HG03108 (cell line): ENCODE results near the gene NPL.
A peak's percentile ranks its signal among the peaks of the same experiment; 100 is the strongest.

ENCODE experiments used
- ATAC-seq: cut with Tn5 transposase; IDR thresholded peaks from one replicate; pipeline ENCODE4 v1.9.1; 2021; ENCODE audit warnings: moderate library complexity; ENCODE audit not compliant: unreplicated experiment

Gene NPL

GRCh38 chr1:182777386-182777785 lies 12.2 kb upstream of the NPL start:
- ATAC-seq = no peak

- ATAC-seq = no peak
Measured at GRCh38 chr1:182778862-182779261, 10.7 kb upstream of the NPL start.

DNA sequence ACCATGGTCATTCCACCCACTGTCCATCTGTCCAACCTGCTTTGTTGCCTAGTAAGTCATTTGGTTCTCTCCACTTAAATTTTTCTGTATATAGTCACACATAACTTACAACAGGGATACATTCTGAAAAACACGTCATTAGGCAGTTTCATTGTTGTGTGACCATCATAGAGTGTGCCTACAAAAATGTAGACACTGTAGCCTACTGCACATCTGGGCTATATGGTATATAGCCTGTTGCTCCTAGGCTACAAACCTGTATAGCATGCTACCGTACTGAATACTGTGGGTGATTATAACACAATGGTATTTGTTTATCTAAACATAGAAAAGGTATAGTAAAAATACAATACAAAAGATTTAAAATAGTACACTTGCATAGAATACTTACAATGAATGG lies 10.0 kb upstream of the NPL start:
- no peak for ATAC-seq

GRCh38 chr1:182781841-182782586 lies 7.6 kb upstream of the NPL start:
- ATAC-seq = peak; percentile 67

DNA sequence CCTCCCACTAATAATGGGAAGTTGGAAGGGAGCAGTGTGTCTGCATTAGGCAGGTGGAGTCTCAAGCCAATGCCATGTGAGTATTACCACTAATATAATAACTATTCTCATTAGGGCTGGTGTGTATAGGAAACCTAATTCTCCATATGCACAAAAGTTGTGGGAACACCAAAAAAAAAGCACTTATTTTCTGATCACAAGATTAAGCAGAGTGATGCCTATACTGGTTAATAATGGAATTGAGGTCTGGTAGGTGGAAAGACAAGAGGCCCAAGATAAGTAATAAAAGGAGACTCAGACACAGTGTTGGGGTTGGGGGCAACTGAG lies 7.0 kb upstream of the NPL start:
- no peak for ATAC-seq

- ATAC-seq = no peak
Measured at GRCh38 chr1:182783068-182783467, 6.5 kb upstream of the NPL start.

DNA sequence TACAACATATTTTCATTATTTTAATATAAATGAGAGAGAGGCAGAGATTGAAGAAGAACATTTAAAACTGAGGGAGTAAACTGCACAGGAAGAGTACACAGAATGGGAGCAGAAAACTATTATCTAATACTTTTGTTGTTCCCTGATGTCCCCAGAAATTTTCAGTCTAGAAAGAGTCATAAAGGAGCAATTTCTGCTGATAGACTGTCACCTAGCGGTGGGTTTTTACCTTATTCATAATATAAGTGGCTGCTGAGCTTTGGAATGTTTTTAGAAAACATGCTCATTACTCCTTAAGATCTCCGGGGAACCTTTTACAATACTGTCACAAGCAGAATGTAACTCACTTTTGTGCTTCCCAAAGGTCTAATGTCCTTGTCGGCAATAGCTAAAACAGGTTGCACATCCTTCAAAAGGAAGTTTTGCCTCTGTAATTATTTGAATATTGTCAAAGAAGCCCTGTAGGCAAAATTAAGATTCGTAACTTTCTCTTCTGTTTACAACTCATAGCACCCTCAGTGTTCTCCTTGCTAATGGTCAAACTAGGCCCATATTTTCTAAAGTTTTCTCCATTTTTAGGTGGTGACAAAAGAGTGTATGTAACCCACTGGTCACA lies 4.9 kb upstream of the NPL start:
- no peak for ATAC-seq

DNA sequence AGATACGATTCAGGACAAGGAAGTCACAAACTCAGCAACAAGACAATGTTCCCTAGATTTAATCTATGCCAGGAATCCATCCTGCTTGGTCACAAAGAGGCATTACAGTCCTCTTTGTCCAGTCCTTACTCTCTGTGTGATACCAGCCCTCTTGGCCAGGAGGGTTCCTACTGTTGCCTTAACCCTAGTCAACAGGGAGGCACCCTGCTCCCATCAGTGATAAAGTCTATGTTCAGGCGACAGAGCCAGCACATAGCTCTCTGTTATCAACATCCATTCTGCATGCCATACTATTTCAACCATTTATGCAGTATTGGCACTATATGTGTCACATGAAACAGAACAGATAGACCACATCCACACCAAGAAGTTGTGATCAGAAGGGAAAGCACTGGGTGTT lies 4.4 kb upstream of the NPL start:
- no peak for ATAC-seq

DNA sequence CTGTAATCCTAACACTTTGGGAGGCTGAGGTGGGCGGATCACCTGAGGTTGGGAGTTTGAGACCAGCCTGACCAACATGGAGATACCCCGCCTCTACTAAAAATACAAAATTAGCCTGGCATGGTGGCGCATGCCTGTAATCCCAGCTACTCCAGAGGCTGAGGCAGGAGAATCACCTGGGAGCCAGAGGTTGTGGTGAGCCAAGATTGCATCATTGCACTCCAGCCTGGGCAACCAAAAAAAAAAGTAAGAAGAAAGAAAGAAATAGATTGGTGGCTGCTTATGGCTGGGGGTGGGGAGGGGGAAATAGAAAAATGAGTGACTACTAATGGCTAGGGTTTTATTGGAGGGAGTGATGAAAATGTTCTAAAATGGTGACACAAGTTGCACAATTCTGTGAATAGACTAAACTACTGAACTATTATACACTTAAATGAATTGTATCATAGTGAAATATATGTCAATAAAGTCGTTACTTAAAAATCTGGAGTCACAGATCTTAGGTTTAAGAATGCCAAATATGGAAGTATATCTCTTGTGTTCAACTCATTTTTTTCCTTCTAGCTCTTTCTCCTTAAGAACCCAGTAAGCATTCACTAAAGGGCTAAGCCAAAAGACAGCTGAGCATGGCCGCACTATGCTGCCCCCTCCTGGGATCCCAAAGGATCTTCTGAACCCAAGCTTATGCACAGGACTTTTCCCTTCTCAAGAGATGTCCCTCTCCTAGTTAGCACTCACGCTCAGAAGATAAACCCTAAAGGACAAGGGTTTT lies 3.2 kb upstream of the NPL start:
- no peak for ATAC-seq

DNA sequence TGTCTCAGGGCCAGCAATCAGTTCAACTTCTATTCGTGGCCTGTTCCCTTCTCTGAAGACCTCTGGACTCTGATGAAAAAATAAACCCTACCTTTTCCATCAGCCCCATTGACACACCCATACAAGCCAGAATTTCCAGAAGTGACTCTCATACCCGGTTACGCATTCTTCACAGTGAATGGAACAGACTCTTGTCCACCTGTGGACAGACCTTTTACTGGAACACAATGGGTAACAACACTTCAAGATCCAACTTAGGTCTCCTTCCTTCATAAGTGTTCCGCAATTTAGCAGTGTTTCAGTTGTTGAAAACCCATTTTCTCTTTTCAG lies 2.6 kb upstream of the NPL start:
- no peak for ATAC-seq

- ATAC-seq = no peak
Measured at GRCh38 chr1:182791281-182792179, 2.0 kb downstream of the NPL start.

- no peak for ATAC-seq
Measured at GRCh38 chr1:182794091-182794490, 4.5 kb downstream of the NPL start.

DNA sequence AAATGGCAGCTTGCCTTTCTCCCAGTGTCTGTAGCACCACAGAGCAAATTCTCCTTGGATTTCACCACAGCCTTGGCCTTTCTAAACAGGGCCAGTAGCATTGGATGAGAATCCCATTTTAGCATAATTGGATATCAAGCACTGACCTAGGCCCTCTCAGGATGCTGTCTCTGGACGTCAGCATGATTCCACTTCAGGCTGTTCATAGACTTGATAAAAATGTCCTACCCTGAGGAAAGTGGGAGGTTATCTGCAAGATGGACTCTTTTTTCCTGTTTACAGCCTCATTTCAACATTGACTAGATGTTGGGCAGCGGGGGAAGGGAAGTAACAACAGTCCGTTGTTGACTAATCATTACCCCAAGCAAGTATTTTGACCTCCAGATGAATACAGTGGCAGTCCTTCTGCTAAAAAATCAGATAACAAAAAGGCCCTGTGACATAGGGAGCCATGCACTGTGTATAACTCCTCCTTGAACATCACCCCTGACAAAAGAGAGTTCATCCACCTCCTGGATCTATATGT lies 5.2 kb downstream of the NPL start:
- ATAC-seq = no peak

DNA sequence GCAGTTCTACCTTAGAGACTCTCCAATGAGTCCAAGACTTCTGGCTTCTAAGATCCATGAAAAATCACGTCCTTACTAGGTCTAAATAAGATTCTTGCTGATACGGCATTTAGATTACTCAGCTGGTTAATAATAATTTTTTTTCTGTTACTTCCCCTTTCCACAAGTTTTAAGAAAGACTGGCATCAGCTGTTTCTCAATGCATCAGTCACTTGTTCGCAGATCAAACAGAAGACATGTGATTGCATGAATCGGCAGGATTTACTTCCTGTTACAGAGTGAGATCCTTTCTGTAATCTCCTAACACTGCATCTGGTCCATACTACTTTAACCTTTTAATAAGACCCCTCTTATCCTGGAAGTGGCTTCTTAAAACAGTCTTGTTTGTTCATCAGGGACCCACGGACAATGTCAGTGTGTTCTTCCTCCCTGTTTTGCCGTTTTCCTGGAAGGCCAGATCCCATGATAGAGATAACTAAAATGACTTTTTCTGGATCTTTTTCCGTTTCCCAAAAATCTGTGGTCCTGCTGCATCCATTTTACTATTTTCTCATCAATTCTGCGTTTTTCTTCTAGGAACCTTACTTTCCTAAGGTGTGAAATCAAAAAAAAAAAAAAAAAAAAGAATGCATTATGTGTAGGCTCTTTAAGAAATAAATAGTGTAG lies 6.1 kb downstream of the NPL start:
- ATAC-seq = no peak

GRCh38 chr1:182802006-182802803 lies 12.6 kb downstream of the NPL start:
- ATAC-seq = no peak

- no peak for ATAC-seq
Measured at GRCh38 chr1:182803846-182804245, 14.3 kb downstream of the NPL start.

GRCh38 chr1:182806015-182806678 lies 16.6 kb downstream of the NPL start:
- ATAC-seq = no peak

DNA sequence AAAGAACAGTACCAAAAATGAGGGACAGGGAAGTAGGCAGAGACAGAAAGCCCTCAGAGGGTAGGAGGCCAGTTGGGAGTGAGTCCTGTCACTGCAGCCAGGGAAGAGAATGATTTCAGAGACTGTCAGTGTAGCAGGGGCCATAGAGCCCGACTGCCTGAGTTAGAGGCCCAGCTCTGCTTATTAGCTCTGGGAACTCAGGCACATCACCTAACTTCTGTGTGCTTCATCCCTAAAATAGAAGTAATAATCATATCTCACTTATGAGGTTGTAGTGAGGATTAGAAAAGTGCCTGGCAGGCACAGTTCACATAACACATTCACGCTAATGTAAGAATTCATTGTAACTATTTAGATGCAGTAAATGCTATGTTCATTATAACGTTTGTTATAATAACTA lies 18.3 kb downstream of the NPL start:
- ATAC-seq = no peak

DNA sequence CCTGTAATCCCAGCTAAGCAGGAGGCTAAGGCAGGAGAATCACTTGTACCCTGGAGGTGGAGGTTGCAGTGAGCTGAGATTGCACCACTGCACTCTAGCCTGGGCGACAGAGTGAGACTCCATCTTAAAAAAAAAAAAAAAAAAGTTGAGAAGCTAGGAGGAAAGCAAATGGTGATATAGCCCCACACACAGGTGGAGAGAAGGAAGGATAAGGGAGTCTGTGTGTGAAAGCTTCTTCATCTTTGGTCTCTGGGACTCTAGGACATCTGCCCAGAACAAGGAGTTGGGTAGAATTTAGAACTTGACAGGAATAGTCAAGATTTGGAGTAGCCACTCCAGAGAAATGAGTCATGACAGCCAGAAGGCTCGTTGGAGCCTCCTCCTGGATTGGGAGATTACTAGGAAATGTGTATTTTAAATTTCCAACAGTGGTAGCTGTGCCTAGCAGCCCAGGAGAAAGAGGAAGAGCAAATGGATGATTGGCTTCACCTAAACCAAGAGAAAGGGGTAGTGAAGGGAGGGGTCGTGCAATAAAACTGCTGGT lies 19.9 kb downstream of the NPL start:
- ATAC-seq = no peak
